ENCODE data around the gene MEIOB.

Gene MEIOB

DNA sequence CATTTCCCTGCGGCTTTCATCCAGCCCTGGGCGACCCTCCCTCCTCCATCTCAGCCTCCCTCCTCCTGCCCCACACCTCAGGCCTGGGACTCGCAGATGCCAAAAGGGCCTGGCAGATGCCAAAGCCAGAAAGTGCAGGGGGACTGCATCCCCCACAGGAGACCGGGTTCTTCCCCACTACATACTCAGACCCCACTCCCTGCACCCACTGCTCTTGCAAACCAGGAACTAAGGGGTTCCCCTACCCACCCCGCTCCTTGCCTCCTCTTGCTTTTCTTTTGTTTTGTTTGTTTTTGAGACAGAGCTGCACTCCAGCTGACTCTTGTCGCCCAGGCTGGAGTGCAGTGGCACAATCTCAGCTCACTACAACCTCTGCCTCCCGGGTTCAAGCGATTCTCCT is 43.0 kb upstream of the MEIOB start:
- H3K27me3 ChIP-seq (ENCODE audit: low read depth, low read length) = peaks cover 40% of the 10 kb centered on the region
- H3K36me3 ChIP-seq (ENCODE audit: control insufficient read depth in 1 of 2, insufficient read depth in 2 of 2, low read length in 2 of 2) = no peaks in the 10 kb centered on the region
- H3K9me3 ChIP-seq (ENCODE audit: control insufficient read depth in 1 of 2, low read length in 2 of 2) = no peaks in the 10 kb centered on the region
- peaks cover 3 to 10% of the 10 kb centered on the region in 2 donors for H3K4me1 ChIP-seq (ENCODE audit: control insufficient read depth in 1 of 2, insufficient read depth in 2 of 2, low read length in 2 of 2)
- no peak overlapping the region for H3K27ac ChIP-seq (ENCODE audit: low read length)
- H3K4me3 ChIP-seq (ENCODE audit: low read depth in 1 of 2, low read length in 2 of 2) = no peak overlapping the region

GRCh38 chr16:1914084-1914608 is 42.2 kb upstream of the MEIOB start:
- no peaks in the 10 kb centered on the region for H3K9me3 ChIP-seq (ENCODE audit: control insufficient read depth in 1 of 2, low read length in 2 of 2)
- no peak overlapping the region for H3K27ac ChIP-seq (ENCODE audit: low read length)
- H3K27me3 ChIP-seq (ENCODE audit: low read depth, low read length) = peaks cover 31% of the 10 kb centered on the region
- H3K4me3 ChIP-seq (ENCODE audit: low read depth in 1 of 2, low read length in 2 of 2) = no peak overlapping the region
- peaks cover 3 to 10% of the 10 kb centered on the region in 2 donors for H3K4me1 ChIP-seq (ENCODE audit: control insufficient read depth in 1 of 2, insufficient read depth in 2 of 2, low read length in 2 of 2)
- no peaks in the 10 kb centered on the region for H3K36me3 ChIP-seq (ENCODE audit: control insufficient read depth in 1 of 2, insufficient read depth in 2 of 2, low read length in 2 of 2)

DNA sequence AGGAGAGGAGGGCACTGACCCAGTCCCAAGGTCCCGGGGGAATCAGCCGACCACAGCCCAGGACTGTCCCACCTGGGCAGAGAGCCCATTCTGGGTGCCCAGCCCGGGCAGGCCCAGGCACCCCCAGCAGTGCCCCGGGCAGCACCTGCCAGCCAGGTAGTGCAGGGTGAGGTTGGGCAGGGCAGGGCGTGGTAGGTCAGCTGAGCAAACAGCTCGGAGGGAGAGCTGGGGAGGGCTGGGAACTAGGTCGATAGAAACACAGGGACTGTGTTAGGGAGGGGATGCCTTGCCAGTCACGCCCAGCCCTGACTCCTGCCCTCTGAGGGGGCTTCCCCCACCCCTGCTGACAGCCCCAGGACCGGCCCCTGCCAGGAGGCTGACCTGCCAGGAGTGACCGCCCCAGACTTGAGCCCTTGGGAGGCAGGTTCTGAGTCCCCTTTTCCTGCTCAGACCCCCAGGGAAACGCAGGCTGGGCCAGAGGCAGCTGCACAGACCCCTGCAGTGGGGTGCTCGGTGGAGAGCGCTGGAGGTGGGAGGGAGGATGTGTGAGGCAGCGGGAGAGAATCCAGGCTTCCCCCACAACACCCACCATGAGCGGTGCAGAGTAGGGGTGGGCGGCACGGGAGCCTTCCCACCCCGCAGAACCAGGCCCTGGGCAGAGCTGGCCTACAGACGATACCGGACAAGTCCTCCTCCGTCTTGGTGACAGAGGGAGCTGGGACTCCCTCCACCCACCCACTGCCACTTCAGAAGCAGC is 41.5 kb upstream of the MEIOB start:
- H3K27me3 ChIP-seq (ENCODE audit: low read depth, low read length) = peaks cover 25% of the 10 kb centered on the region

GRCh38 chr16:1912215-1912543 is 40.2 kb upstream of the MEIOB start:
- peaks cover 18% of the 10 kb centered on the region for H3K27me3 ChIP-seq (ENCODE audit: low read depth, low read length)
- H3K4me3 ChIP-seq (ENCODE audit: low read depth in 1 of 2, low read length in 2 of 2) = no peak overlapping the region
- H3K4me1 ChIP-seq (ENCODE audit: control insufficient read depth in 1 of 2, insufficient read depth in 2 of 2, low read length in 2 of 2) = peaks cover 1 to 3% of the 10 kb centered on the region in 2 donors
- no peaks in the 10 kb centered on the region for H3K36me3 ChIP-seq (ENCODE audit: control insufficient read depth in 1 of 2, insufficient read depth in 2 of 2, low read length in 2 of 2)
- H3K9me3 ChIP-seq (ENCODE audit: control insufficient read depth in 1 of 2, low read length in 2 of 2) = no peaks in the 10 kb centered on the region
- no peak overlapping the region for H3K27ac ChIP-seq (ENCODE audit: low read length)

More for the DNA sequence above, 41.5 kb upstream of the MEIOB start:
- no peaks in the 10 kb centered on the region for H3K36me3 ChIP-seq (ENCODE audit: control insufficient read depth in 1 of 2, insufficient read depth in 2 of 2, low read length in 2 of 2)
- peaks cover 3 to 8% of the 10 kb centered on the region in 2 donors for H3K4me1 ChIP-seq (ENCODE audit: control insufficient read depth in 1 of 2, insufficient read depth in 2 of 2, low read length in 2 of 2)
- H3K9me3 ChIP-seq (ENCODE audit: control insufficient read depth in 1 of 2, low read length in 2 of 2) = no peaks in the 10 kb centered on the region
- no peak overlapping the region for H3K4me3 ChIP-seq (ENCODE audit: low read depth in 1 of 2, low read length in 2 of 2)
- H3K27ac ChIP-seq (ENCODE audit: low read length) = no peak overlapping the region

DNA sequence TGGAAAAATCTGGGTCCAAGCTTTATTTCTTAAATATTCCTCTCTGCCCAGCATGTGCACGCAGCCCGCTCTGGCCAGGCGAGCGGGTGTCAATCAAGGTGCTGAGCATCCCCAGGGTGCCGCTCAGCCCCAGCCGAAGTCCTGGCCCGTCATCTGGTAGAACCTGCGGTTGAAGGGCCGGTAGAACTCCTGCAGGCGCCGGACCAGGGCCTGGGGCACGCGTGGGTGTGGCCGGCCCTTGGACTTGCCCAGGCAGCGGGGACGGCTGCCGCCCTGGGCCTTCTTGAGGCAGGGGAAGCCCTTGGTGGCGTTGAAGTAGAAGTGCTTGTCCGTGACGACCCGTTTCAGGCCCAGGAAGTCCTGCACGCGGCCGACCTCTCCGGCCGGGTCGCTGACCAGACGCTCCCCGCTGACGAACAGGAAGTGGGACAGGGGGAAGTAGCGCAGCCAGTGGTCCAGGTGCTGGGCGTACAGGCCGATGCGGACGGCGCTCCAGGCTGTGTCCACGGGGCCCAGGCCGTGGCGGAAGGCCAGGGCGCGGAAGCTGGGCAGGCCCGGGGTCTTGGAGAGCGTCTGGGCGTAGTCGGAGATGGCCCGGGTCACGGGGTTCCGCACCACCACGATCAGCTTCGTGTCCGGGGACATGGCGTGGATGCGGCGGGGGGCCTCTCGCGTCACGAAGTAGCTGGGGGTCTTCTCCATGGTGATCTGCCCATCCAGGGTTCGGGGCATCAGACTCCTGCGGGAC is 39.7 kb upstream of the MEIOB start:
- Histone ChIP-seq H3K9me3 (ENCODE audit: control insufficient read depth in 1 of 2, low read length in 2 of 2) (no peaks in the 10 kb centered on the region), H3K4me3 (ENCODE audit: low read depth in 1 of 2, low read length in 2 of 2) (no peak overlapping the region), H3K36me3 (ENCODE audit: control insufficient read depth in 1 of 2, insufficient read depth in 2 of 2, low read length in 2 of 2) (no peaks in the 10 kb centered on the region), H3K27me3 (ENCODE audit: low read depth, low read length) (peaks cover 13% of the 10 kb centered on the region), H3K27ac (ENCODE audit: low read length) (no peak overlapping the region), H3K4me1 (ENCODE audit: control insufficient read depth in 1 of 2, insufficient read depth in 2 of 2, low read length in 2 of 2) (peaks cover 0 to 3% of the 10 kb centered on the region in 2 donors)

DNA sequence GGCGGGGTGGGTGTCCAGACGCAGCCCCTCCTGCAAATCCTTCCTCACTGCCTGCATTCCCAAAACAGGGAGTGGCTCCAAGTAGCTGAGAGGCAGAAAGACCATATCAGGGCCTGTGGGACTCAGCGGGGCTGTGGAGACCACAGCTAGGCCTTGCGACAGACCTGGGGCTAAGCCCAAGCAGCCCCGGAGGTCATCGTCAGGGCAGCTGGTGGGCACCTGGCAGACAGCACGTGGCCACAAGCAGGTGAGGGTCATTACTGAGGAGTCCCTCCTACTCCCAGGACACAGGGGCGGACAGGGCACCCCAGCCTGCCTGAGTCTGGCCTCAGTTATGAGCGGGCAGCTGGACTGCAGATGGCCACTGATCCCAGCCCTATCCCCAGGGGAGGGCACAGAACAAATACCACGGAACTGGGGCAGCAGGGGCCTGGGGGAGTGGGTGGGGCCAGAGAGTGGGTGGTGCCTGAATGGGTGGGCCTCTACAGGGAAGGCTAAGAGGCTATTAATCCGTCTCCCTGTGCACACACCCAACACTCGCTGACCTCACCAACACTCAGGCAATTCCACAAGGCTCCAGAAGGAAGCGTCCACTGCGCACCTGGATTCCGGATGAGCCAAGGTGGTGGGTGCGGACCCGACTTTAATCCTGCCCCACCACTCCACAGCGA is 37.7 kb upstream of the MEIOB start:
- H3K27me3 ChIP-seq (ENCODE audit: low read depth, low read length) = no peaks in the 10 kb centered on the region
- no peak overlapping the region for H3K27ac ChIP-seq (ENCODE audit: low read length)
- H3K4me1 ChIP-seq (ENCODE audit: control insufficient read depth in 1 of 2, insufficient read depth in 2 of 2, low read length in 2 of 2) = peaks cover 0 to 3% of the 10 kb centered on the region in 2 donors
- no peak overlapping the region for H3K4me3 ChIP-seq (ENCODE audit: low read depth in 1 of 2, low read length in 2 of 2)
- H3K9me3 ChIP-seq (ENCODE audit: control insufficient read depth in 1 of 2, low read length in 2 of 2) = no peaks in the 10 kb centered on the region
- no peaks in the 10 kb centered on the region for H3K36me3 ChIP-seq (ENCODE audit: control insufficient read depth in 1 of 2, insufficient read depth in 2 of 2, low read length in 2 of 2)

GRCh38 chr16:1908983-1909382 is 37.0 kb upstream of the MEIOB start:
- Histone ChIP-seq H3K36me3 (ENCODE audit: control insufficient read depth in 1 of 2, insufficient read depth in 2 of 2, low read length in 2 of 2) (no peaks in the 10 kb centered on the region), H3K27me3 (ENCODE audit: low read depth, low read length) (no peaks in the 10 kb centered on the region), H3K4me1 (ENCODE audit: control insufficient read depth in 1 of 2, insufficient read depth in 2 of 2, low read length in 2 of 2) (no peaks in the 10 kb centered on the region), H3K4me3 (ENCODE audit: low read depth in 1 of 2, low read length in 2 of 2) (no peak overlapping the region), H3K27ac (ENCODE audit: low read length) (no peak overlapping the region), H3K9me3 (ENCODE audit: control insufficient read depth in 1 of 2, low read length in 2 of 2) (no peaks in the 10 kb centered on the region)

DNA sequence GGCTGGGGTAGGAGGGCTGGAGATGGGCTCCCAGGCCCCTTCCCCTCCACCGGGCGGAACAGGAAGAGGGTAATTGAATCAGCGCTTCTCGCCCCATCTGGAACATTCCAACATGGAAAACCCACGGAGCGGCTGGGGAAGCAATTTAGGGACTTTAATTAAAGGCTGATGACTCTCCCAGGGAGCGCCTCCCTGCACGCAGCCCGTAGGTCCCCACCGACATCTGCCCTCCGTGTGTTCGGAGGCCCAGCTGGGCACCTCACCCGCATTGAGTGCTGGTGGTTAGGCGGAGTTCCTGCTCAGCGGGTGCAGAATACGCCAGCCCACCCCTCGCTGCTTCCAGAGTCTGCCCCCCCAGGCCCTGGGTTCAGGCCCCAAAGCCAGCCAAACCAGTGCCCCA is 36.2 kb upstream of the MEIOB start:
- Histone ChIP-seq H3K4me1 (ENCODE audit: control insufficient read depth in 1 of 2, insufficient read depth in 2 of 2, low read length in 2 of 2) (no peaks in the 10 kb centered on the region), H3K9me3 (ENCODE audit: control insufficient read depth in 1 of 2, low read length in 2 of 2) (no peaks in the 10 kb centered on the region), H3K36me3 (ENCODE audit: control insufficient read depth in 1 of 2, insufficient read depth in 2 of 2, low read length in 2 of 2) (no peaks in the 10 kb centered on the region), H3K27me3 (ENCODE audit: low read depth, low read length) (no peaks in the 10 kb centered on the region), H3K4me3 (ENCODE audit: low read depth in 1 of 2, low read length in 2 of 2) (no peak overlapping the region), H3K27ac (ENCODE audit: low read length) (no peak overlapping the region)

DNA sequence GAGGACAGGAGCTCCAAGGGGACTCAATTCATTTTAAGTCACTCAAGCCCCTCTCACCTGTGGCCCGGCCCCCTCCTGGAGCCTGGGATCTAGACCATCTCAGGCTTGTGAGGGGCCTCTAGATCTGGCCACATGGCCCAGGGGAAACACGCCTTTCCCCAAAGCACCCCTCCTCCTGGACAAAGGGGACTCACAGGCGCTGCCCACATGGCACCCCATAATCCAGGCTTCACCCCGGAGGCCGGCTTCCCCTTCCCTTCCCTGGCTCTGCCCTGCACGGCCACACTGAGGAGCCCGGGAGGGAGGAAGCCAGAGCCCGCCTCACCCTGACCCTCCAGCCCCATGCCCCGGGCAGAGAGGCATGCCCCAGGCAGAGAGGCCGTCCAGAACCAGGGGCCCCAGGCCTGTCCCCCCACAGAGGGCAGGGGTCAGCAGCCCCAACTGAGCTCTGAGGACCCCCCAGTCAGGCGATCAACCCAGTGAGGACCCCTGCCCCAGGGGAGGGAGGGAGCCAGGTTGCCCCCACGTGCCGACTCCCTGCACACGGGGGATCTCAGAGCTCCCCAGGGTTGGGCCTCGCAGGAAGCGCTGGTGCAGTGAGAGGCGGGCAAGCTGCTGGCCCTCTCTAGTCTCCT is 35.4 kb upstream of the MEIOB start:
- Histone ChIP-seq H3K27me3 (ENCODE audit: low read depth, low read length) (no peaks in the 10 kb centered on the region), H3K4me1 (ENCODE audit: control insufficient read depth in 1 of 2, insufficient read depth in 2 of 2, low read length in 2 of 2) (no peaks in the 10 kb centered on the region), H3K36me3 (ENCODE audit: control insufficient read depth in 1 of 2, insufficient read depth in 2 of 2, low read length in 2 of 2) (no peaks in the 10 kb centered on the region), H3K27ac (ENCODE audit: low read length) (no peak overlapping the region), H3K9me3 (ENCODE audit: control insufficient read depth in 1 of 2, low read length in 2 of 2) (no peaks in the 10 kb centered on the region), H3K4me3 (ENCODE audit: low read depth in 1 of 2, low read length in 2 of 2) (no peak overlapping the region)

DNA sequence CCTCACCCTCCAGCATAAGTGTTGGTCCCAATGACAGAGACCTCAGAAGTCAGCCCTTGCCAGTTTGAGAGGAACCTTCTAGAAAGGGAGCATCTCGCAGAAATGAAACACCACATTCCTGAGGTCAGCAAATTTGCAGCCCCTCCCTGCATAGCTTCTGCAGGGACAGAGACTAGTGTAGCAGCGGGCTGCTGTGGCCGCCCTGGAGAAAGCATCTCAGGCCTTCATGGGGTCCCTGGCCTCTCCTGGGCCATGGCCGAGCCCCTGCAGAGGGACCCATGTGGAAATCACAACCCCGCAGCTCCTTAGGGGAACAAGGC is 34.8 kb upstream of the MEIOB start:
- Histone ChIP-seq H3K4me1 (ENCODE audit: control insufficient read depth in 1 of 2, insufficient read depth in 2 of 2, low read length in 2 of 2) (no peaks in the 10 kb centered on the region), H3K27me3 (ENCODE audit: low read depth, low read length) (no peaks in the 10 kb centered on the region), H3K27ac (ENCODE audit: low read length) (no peak overlapping the region), H3K4me3 (ENCODE audit: low read depth in 1 of 2, low read length in 2 of 2) (no peak overlapping the region), H3K9me3 (ENCODE audit: control insufficient read depth in 1 of 2, low read length in 2 of 2) (no peaks in the 10 kb centered on the region), H3K36me3 (ENCODE audit: control insufficient read depth in 1 of 2, insufficient read depth in 2 of 2, low read length in 2 of 2) (no peaks in the 10 kb centered on the region)

All from muscle layer of duodenum (tissue), 2 donors.